ENCODE data around the gene ARHGEF40. TPM values are rescaled to one million over a fixed set of nuclear protein-coding genes. Genes with fewer than 3 reads are reported as not detected.

Gene ARHGEF40
- total RNA-seq, 1 experiment from 2014 or later = 74.2 TPM

DNA sequence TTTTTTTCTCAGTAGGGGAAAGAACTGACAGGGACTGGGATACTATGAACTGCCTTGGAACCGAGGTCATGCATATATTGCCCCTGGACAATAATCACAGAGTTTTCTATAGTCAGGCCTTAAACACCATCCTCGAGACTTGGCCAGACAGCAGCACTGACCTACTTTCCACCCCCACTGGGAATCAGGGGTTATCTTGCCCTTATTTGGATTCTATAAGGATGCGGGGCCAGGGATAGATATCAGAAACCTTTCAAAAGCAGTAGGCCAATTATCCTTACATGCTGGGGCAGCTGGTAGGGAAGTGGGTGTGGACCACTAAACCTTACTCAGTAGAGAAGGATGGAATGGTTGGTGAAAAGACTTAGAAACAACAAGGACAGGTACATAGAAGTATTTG is 26.3 kb downstream of the ARHGEF40 start:
- Mint-ChIP-seq H3K4me3 (peak overlapping the region; percentile 90), H3K27me3 (ENCODE audit: low read depth) (no peaks in the 10 kb centered on the region), H3K27ac (no peak overlapping the region), H3K36me3 (peaks cover 17% of the 10 kb centered on the region), H3K9me3 (no peaks in the 10 kb centered on the region), H3K4me1 (peaks cover 71% of the 10 kb centered on the region)
- POLR2A ChIA-PET = interaction anchor here (1.6 to 7.0 kb wide), 3 partner anchors 8 to 28 kb away, joined by 8 to 74 read pairs (median 40); partner anchors contain the start of gene ARHGEF40
- TF ChIP-seq FOXP4 (CRISPR knock-in tag; IDR thresholded peaks at IDR 0.05) (no peak), AFF4 (CRISPR knock-in tag; IDR thresholded peaks at IDR 0.05; ENCODE audit: borderline replicate concordance) (no peak), MYBL2 (CRISPR knock-in tag; IDR thresholded peaks at IDR 0.05) (no peak), OVOL2 (CRISPR knock-in tag; IDR thresholded peaks at IDR 0.05; ENCODE audit: borderline replicate concordance) (no peak), ESRRA (CRISPR knock-in tag; IDR thresholded peaks at IDR 0.05; ENCODE audit: borderline replicate concordance) (no peak), MXD4 (CRISPR knock-in tag; IDR thresholded peaks at IDR 0.05; ENCODE audit: borderline replicate concordance) (no peak), IRF2 (CRISPR knock-in tag; IDR thresholded peaks at IDR 0.05; ENCODE audit: borderline replicate concordance, low read depth) (no peak), GRHL2 (CRISPR knock-in tag; IDR thresholded peaks at IDR 0.05; ENCODE audit: insufficient replicate concordance, severe bottlenecking) (no peak), ARID4B (CRISPR knock-in tag; IDR thresholded peaks at IDR 0.05; ENCODE audit: borderline replicate concordance) (no peak), NR2C2 (CRISPR knock-in tag; IDR thresholded peaks at IDR 0.05) (no peak), NR1H2 (CRISPR knock-in tag; IDR thresholded peaks at IDR 0.05) (no peak), IRF1 (CRISPR knock-in tag; IDR thresholded peaks at IDR 0.05) (no peak), JAZF1 (CRISPR knock-in tag; IDR thresholded peaks at IDR 0.05) (no peak)
- TF ChIP-seq, protein P1, sequence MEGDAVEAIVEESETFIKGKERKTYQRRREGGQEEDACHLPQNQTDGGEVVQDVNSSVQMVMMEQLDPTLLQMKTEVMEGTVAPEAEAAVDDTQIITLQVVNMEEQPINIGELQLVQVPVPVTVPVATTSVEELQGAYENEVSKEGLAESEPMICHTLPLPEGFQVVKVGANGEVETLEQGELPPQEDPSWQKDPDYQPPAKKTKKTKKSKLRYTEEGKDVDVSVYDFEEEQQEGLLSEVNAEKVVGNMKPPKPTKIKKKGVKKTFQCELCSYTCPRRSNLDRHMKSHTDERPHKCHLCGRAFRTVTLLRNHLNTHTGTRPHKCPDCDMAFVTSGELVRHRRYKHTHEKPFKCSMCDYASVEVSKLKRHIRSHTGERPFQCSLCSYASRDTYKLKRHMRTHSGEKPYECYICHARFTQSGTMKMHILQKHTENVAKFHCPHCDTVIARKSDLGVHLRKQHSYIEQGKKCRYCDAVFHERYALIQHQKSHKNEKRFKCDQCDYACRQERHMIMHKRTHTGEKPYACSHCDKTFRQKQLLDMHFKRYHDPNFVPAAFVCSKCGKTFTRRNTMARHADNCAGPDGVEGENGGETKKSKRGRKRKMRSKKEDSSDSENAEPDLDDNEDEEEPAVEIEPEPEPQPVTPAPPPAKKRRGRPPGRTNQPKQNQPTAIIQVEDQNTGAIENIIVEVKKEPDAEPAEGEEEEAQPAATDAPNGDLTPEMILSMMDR (IDR thresholded peaks at IDR 0.05) = no peak
- TF ChIP-seq, protein P2, sequence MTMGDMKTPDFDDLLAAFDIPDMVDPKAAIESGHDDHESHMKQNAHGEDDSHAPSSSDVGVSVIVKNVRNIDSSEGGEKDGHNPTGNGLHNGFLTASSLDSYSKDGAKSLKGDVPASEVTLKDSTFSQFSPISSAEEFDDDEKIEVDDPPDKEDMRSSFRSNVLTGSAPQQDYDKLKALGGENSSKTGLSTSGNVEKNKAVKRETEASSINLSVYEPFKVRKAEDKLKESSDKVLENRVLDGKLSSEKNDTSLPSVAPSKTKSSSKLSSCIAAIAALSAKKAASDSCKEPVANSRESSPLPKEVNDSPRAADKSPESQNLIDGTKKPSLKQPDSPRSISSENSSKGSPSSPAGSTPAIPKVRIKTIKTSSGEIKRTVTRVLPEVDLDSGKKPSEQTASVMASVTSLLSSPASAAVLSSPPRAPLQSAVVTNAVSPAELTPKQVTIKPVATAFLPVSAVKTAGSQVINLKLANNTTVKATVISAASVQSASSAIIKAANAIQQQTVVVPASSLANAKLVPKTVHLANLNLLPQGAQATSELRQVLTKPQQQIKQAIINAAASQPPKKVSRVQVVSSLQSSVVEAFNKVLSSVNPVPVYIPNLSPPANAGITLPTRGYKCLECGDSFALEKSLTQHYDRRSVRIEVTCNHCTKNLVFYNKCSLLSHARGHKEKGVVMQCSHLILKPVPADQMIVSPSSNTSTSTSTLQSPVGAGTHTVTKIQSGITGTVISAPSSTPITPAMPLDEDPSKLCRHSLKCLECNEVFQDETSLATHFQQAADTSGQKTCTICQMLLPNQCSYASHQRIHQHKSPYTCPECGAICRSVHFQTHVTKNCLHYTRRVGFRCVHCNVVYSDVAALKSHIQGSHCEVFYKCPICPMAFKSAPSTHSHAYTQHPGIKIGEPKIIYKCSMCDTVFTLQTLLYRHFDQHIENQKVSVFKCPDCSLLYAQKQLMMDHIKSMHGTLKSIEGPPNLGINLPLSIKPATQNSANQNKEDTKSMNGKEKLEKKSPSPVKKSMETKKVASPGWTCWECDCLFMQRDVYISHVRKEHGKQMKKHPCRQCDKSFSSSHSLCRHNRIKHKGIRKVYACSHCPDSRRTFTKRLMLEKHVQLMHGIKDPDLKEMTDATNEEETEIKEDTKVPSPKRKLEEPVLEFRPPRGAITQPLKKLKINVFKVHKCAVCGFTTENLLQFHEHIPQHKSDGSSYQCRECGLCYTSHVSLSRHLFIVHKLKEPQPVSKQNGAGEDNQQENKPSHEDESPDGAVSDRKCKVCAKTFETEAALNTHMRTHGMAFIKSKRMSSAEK (CRISPR knock-in tag; IDR thresholded peaks at IDR 0.05; ENCODE audit: borderline replicate concordance) = no peak
- TF ChIP-seq, protein P3, sequence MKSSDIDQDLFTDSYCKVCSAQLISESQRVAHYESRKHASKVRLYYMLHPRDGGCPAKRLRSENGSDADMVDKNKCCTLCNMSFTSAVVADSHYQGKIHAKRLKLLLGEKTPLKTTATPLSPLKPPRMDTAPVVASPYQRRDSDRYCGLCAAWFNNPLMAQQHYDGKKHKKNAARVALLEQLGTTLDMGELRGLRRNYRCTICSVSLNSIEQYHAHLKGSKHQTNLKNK (CRISPR knock-in tag; IDR thresholded peaks at IDR 0.05) = no peak
- DNase-seq (ENCODE audit: low spot score) (no peak), ATAC-seq (no peak)
- CTCF ChIA-PET = interaction anchor here (2.4 to 7.5 kb wide), 4 partner anchors 9 to 82 kb away, joined by 13 to 321 read pairs (median 98); partner anchors contain the start of genes ARHGEF40 and TMEM253

All from WTC11 (cell line).